ACHN (cell line): ENCODE data around the gene SWAP70.

ENCODE experiments used
- DNase-seq: peaks from one replicate; pipeline ENCODE4 v3.0.0-alpha.2; 2015
- in situ Hi-C: cut with HindIII; loops from 2 replicates; pipeline ENCODE4 v1.10.0; 2017; ENCODE audit warnings: low sequenced_read_pairs, low pct_ligation_motif_present, low pct_unique_long_range_greater_than_20kb

The SWAP70 gene

DNA sequence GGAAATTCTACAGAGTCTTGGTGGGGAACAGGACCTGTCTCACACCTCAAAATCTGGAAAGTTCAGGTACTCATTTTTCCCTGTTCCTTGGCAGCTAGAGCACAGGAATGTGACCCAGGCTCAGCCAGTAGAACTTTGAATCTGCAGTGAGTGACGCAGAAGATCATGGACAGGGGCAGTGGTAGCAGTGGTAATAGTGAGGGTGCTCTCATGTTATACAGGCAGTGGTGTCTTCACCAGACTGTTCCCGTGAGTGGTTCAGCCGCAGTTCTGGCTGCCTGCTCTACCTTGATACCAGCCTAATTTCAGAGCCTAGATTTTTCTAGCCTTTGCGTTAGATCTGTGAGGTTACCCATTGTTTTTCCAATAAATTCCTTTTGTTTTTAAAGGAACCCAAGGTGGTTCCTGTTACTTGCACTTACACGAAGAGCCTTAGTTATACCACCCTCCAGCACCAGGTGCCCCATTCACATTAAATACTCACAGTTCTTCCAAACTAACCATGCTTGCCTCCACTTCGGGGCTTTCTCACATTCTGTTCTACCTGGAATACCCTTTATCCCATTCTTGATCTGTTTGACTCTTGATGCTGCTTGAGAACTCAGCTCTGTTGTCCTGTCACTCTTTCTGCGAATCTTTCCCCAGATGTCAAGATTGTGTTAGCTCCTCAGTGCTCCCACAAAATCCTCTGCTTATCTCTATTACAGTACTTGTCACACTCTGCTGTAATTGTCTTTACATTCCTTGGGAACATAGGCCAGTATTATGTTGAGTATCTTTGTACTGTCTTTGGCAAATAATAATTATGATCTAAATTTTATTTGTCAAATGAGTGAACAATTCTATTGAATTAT lies 47.8 kb downstream of the SWAP70 start:
- DNase-seq, result no peak
- in situ Hi-C loops, result no loop called here

DNA sequence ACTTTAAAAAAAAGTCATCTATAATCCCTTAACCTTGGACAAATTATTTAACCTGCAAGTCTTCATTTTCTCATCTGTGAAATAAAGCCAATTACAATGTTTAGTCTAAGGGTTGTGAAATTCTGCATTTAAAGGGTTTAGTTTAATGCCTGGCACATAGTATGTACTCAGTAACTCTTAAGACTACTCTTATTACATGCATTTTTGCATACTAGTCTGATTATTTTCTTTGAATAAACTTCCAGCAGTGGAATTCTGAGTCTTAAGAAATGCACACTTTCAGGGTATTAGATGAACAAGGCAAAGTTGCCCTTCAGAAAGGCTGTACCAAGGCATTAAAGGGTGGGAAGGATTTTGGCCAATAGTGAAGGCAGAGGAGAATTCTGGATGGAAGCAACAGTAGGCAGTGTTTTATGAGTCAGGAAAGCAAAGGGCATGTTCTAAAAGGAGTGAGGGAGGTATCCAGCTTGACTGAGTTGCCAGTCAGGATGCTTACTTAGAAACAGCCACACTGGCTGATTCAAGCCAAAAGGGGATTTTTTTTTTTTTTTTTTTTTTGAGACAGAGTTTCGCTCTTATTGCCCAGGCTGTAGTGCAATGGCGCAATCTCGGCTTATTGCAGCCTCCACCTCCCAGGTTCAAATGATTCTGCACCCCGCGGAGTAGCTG lies 50.5 kb downstream of the SWAP70 start:
- DNase-seq, result no peak
- in situ Hi-C loops, result no loop called here

DNA sequence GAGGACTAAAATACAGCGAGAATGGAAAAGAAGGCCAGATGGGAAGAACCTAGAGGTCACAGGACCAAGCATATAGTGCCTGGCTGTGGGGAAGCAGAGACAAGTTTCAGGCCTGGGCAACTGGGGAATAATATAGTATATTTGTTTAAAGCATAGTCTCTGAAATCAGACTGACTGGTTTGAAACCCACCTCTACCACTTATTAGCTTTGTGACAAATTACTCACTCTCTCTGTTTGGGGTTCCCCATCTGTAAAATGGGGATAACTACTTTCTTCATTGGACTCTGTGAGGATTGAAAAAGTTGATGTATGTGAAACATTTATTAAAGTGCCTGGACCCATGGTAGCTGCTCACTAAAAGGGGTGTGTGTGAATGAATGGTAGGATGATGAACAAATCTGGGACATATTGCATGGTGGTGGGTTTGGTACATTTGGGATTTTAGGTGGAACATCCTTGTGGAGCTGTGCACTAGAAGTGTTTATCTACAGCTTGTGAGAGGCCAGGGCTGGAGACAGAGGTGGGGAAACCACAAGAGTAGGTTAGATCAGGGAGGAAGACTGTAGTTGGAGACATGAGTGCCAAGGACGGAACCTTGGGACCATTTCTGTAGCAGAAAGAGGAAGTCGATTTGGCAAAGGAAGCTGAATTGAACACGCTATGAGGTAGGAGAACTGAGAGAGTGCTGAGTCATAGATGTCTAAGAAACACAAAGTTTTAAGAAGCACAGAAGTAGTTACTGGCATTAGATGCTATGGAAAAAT lies 52.6 kb downstream of the SWAP70 start:
- in situ Hi-C loops, result no loop called here
- no peak for DNase-seq

DNA sequence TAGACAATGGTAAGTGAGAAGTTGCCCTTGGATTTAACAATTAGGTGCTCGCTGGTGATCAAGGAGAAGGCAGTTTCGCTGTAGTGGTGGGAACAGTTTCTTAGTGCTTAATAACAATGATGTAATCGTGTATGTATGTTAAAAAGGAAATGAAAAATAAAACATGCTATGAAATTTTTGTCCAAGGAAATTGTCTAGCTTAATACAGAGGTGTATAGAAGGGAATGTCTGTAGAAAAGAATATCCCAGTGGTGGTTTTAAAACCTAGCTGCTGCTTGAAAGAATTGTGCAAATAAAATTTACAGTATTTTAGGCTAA lies 53.1 kb downstream of the SWAP70 start:
- in situ Hi-C loops, result no loop called here
- DNase-seq, result no peak

DNA sequence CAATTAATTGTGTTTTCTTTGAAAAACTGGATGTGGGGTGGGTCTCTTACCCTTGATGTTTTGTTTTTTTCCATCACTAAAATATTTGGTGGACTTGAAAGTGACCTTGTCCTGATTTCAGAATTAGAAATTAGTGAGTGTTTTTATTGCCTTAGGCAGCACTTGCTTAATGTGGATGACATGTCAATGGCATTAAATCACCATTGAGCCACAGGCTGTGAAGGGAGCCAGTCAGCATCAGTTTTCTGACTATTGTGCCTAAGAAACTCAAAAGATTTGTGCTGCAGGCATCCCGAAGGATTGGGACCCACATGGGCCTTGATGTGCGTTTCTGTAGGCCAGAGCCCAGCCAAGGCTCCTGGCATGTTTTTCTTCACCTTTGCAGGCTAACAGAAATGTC lies 53.8 kb downstream of the SWAP70 start:
- in situ Hi-C loops, result no loop called here
- no peak for DNase-seq

DNA sequence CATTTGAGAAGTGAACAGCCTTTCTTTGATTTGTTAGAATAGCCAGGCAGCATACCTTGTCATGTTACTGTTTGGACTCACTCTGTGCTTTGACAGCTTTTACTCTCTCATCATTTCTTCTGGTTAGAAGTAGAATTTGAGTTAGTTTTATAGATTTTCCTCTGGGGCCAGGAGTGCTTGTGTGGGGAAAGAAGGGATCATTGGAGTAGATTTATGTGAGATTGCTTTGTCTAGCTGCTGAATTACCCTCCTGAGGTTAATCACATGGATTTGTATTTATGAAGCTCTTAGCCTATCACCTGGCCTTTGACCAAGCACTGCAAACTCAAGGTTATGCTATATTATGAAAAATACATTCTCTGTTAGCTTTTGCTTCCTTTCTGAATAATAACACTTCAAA lies 54.3 kb downstream of the SWAP70 start:
- in situ Hi-C loops, result no loop called here
- no peak for DNase-seq

DNA sequence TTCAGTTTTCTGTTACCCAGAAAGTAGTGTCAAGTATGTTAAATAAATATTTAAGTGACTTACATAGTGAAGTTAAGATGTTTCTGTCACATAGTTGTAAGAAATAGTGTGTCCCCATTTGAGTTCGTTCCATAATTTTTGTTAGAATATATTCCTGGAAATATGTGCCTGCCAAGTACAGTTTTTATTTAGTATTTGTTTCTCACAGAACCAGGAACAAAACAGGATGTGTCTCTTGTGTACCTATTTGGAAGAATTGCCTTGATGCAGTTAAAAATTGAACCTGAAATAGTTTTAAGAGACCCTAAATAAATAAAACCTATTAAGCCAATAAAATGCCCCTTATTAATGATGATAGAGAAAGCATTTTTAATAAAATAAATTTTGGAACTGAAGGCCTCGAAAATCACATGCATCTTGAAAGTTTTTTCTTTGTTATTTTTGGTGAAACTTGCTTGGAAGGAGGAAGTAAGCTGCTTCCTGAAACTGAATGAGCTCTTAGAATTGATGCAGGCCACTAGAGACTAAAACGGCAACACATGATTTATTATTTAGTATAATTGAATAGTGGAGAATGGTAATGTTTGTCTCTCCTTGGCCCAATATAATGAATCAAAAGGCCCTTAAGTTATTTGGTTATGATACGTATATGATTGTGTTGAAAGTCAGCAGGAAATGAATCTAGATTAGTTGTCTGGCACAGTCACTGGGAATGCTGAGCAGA lies 55.9 kb downstream of the SWAP70 start:
- in situ Hi-C loops, result no loop called here

DNA sequence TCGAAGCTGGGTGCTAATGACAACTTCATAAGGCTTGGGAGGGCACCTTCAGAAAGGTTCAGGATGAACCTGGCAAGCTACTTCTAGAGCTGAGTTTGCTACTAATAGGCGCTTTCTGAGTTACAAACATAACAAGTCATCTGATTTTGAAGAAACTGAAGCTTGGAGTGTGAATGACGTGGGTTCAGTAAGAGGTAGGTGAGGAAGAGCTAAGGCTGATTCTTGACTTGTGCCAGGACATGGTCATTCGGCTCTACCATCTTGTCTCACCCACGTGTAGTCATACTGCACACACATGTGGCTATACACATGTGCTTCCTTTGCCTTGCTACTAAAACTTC lies 56.4 kb downstream of the SWAP70 start:
- in situ Hi-C loops, result no loop called here
- DNase-seq, result no peak

More for the DNA sequence above, 55.9 kb downstream of the SWAP70 start:
- DNase-seq, result no peak

DNA sequence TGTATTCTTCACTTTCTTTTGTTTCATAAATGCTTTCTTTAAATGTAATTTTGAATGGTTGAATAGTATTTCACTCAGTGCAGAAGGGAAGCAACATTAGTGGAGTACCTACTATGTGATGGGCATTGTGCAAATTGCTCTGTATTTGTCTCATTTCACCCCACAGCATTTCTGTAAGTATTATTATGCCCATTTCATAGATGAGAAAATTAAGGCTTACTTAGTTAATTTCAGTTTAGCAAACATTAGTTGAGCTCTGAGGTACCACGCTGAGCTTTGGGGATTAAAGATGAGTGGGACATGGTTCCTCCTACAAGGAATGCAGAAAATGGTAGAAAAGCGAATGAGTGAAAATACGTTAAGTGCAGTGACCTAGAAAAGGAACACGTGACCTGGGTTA lies 58.1 kb downstream of the SWAP70 start:
- in situ Hi-C loops, result no loop called here
- DNase-seq, result no peak

DNA sequence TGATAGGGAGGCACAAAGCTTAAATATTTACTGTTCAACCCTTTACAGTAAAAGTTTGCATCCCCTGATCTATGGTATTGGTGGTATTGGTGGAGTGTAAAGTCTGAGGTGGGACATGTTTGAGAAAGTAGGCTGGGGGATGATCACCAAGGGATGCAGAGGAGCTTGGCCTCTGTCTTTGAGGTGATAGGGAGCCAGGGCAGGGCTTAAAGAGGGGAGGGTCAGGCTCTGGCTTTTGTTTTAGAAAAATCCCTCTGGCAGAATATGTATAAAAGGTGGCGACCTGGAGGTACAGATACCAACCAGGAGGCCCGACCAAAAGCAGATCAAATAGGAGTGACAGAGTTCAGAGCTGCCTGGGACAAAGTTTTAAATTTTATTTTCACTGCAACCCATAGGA lies 59.0 kb downstream of the SWAP70 start:
- no peak for DNase-seq
- in situ Hi-C loops, result no loop called here

DNA sequence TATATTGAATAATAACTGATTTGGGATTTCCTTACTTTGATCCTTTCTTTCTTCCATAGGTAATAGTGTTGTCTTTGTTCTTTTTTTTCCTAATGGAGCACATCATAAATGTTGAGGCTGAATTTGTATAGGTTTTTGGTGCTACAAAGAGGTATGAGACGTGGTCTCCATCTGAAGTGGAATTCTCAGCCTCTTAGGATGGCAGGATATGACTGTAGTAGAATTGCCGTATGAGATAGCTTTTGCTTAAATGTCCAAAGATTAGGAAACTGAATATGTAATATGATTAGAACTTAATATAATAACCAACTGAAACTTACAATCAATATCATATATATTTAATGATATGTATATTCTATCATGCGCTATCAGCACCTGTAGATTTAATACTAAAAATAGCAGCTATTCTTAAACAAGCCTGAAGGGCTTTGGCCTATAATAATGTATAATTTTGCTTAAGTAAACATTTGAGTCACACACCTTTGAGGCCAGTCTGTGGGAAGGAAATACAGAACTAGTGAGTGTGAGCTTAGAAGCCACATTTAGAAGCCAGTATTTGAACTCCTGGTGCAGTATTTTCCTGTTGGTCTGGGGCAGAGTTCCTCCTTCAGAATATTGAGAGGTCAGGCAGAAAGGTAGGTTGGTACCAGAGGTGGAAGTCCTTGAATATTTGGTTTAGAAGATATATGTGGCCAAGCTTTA lies 62.6 kb downstream of the SWAP70 start:
- DNase-seq, result peak; percentile 35
- in situ Hi-C loops, result no loop called here

DNA sequence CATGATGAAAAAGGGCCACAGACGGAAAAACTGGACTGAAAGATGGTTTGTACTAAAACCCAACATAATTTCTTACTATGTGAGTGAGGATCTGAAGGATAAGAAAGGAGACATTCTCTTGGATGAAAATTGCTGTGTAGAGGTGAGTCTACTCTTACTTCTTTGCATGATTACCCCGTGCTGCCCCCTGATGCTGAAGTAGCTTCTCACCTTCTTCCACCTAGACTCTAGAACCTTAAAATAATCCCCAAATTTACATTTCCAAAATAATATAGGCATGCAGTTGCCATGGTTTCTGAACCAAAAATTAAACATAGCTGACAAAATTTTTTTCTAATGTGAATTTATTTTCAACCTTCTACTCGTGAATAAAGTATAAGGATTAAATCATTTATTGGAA lies 64.2 kb downstream of the SWAP70 start:
- in situ Hi-C loops, result no loop called here
- no peak for DNase-seq

DNA sequence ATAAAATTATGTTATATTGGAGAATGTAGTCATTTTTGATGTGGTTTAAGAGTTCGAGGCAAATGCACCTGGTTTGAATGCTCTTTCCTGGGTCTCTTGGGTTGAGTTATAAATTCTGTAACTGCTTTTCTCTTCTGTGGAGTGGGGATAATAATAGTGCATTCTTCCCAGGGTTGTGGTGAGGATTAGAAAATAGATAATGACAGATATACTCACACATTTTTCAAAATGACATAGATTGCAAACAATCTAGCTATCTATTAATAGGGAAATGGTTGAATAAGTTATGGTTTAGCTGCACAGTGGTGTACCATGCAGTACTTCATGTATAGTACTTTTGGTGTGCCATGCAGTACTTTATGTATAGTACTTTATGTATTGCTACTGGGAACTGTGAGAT lies 67.4 kb downstream of the SWAP70 start:
- no peak for DNase-seq
- in situ Hi-C loops, result no loop called here

DNA sequence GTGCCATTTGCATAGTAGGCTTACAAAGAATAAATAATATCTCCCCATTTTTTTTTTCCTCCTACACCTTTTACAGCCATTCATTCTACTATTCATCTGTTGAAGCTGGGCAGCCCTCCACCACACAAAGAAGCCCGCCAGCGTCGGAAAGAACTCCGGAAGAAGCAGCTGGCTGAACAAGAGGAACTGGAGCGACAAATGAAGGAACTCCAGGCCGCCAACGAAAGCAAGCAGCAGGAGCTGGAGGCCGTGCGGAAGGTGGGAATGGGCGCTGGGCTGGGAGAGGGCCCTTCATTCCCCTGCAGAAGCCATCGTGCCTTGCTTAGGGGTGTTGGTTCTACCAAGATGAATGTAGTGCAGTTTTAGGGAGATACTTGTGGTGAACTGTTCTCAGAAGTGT lies 68.6 kb downstream of the SWAP70 start:
- in situ Hi-C loops, result no loop called here
- DNase-seq, result no peak

DNA sequence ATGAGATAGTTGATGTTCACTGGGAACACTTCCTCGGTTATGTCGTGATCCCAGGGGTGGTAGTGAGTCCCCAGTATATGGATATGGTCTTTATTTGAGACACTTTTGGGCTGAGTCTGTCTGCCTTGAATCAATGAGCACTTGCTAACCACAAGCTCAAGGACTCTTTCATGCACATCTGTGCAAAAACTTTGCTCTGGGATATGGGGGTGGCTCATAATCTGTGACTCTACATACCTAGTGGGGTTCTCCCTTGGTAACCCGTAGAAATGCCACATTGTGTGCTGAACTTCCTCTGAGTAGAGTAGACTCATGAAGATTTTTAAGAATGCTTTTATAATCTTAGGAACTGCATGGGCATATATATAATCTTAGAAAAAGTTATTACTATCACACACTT lies 69.3 kb downstream of the SWAP70 start:
- no peak for DNase-seq
- in situ Hi-C loops, result no loop called here

DNA sequence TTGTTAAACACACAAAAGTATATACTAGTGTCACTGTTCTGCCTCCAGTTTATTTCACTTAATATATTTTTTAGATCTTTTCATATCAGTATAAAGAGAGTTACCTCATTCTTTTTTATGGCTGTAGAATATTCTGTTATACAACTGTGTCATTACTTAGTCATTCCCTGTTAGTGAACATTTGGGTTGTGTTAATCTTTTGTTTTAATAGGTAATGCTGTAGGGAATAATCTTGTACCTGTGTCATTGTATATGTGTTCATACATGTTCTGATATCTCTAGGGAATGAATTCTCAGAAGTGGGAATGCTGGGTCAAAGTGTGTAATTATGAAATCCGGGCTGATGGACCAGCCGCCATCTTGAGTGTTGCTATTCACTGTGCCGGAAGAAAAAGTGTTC lies 71.4 kb downstream of the SWAP70 start:
- in situ Hi-C loops, result no loop called here
- no peak for DNase-seq

DNA sequence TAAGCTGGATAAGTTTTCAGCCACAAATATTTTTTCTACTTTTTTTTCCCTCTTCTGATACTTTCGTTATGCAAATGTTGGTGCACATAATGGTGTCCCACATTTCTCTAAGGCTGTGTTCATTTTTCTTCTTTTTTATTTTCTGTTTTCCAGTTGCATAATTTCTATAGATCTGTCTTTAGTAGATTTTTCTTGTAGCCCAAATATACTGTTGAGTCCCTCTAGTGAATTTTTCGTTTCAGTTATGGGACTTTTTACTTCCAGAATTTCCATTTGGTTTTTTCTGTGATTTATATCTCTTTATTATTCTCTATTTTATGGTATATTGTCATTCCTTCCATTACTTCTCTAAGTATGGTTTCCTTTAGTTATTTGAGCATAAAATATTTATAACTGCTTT lies 72.0 kb downstream of the SWAP70 start:
- DNase-seq, result no peak
- in situ Hi-C loops, result no loop called here

DNA sequence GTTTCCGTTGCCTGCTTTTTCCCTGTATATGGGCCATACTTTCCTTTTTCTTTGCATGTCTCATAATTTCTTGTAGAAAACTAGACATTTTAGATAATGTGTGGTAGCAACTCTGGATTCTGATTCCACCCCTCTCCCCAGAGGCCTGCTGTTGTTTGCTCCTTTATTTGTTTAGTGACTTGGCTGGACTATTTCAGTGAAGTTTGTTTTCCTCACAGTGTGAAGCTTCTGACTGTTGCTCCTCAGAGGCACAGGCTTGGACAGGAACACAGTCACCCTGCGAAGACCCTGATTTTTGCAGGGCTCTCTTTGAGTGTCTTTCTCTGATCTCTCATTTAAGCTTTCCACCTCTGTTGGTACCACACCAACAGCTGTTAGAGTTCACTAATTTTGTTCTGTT lies 72.5 kb downstream of the SWAP70 start:
- in situ Hi-C loops, result no loop called here
- no peak for DNase-seq

DNA sequence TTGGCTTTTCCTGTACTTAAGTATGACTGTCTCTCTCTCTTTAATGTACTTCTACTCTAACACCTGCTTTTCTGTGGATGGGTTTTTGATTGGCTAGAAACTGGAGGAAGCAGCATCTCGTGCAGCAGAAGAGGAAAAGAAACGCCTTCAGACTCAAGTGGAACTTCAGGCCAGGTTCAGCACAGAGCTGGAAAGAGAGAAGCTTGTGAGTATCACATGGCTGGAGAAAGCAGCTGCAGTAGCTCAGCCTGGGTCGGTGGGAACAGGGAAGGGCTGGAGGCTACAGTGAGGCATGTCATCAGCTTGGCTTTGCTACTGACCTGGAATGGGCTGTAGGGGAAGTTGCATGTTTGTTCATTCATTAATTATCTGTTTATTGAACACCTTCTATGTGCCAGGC lies 74.2 kb downstream of the SWAP70 start:
- DNase-seq, result no peak
- in situ Hi-C loops, result no loop called here
